Measurements from ENCODE around the gene ARL16.

The ARL16 gene

DNA sequence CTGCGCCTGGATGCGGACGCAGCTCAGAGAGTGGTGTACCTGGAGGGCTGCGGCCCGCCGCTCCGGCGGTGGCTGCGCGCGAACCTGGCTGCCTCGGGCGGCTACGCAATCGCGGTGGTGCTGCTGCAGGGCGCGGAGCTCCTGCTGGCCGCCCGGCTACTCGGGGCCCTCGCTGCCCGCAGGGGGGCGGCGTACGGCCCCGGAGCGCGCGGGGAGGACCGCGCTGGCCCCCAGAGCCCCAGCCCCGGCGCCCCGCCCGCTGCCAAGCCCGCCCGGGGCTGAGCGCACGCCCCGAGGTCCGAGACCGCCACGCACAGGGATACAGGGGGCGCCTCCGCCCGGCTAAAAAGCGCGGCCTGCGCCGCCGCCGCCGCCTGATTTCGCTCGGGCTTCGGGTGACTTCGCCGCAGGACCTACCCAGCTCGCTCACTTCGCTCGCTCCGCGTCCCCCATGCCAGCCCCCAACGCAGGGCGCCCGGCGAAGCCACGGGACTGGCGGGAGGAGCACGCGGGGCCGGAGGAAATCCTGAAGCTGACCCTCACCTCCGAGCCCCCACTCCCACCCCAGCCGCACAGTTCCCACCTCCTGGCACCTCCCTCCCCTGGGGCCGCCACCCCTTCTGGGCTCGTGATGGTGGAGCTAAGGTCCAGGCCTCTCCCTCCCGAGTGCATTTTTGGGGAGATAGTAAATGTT lies 35.4 kb downstream of the ARL16 start:
- no CpG with 5 or more reads among the region's 78 CpGs for WGBS (ENCODE audit: extremely low coverage, insufficient coverage, low lambda C conversion rate)
- no peak overlapping the region for H4K8ac ChIP-seq (ENCODE audit: low read depth, low read length)
- no peak overlapping the region for H4K5ac ChIP-seq (ENCODE audit: low read length)
- no peak for DNase-seq
- H3K79me2 ChIP-seq (ENCODE audit: control insufficient read depth, insufficient read depth, low read length), result no peaks in the 10 kb centered on the region
- no peak overlapping the region for H2BK15ac ChIP-seq (replicated peaks; ENCODE audit: low read depth)
- no peak overlapping the region for H3K27ac ChIP-seq (ENCODE audit: low read depth, low read length)
- peak overlapping the region; percentile 28 for H3K4me2 ChIP-seq (ENCODE audit: low read length)
- H2BK120ac ChIP-seq (ENCODE audit: low read depth, low read length), result no peak overlapping the region
- H3K36me3 ChIP-seq (ENCODE audit: control insufficient read depth, insufficient read depth, low read length), result no peaks in the 10 kb centered on the region
- H3K18ac ChIP-seq (ENCODE audit: low read length), result no peak overlapping the region
- no peak overlapping the region for H3K4ac ChIP-seq (ENCODE audit: low read depth, low read length)
- H2BK5ac ChIP-seq (ENCODE audit: low read length), result no peak overlapping the region
- H3K9ac ChIP-seq (ENCODE audit: low read length), result peak overlapping the region; percentile 53
- H3K56ac ChIP-seq (ENCODE audit: low read length), result peak overlapping the region; percentile 78
- H3K79me1 ChIP-seq (ENCODE audit: low read length), result no peaks in the 10 kb centered on the region
- H3K27me3 ChIP-seq (ENCODE audit: insufficient read depth, low read length, poor library complexity), result peaks cover 5% of the 10 kb centered on the region
- H3K4me3 ChIP-seq (ENCODE audit: low read length), result no peak overlapping the region
- peak overlapping the region; percentile 24 for H3K23ac ChIP-seq (ENCODE audit: low read length)
- H2AK5ac ChIP-seq (ENCODE audit: low read length), result no peak overlapping the region
- peaks cover 1% of the 10 kb centered on the region for H3K4me1 ChIP-seq (ENCODE audit: control insufficient read depth, low read depth, low read length)

DNA sequence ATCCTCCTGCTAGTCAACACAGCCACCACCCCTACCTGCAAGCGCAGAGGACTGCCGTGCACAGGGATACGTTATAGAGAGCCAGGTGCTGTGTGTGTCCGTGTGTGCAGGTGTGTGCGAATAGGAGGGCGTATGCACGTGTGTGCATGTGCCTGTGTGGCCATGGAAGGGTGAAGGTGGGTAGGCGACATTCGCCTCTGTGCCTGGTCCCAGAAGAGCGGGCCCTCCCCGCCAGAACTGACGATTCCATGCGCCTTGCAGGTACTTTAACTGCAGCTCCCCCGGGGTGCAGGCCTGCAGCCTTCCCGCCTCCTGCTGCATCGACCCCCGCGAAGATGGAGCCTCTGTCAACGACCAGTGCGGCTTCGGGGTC lies 36.0 kb downstream of the ARL16 start:
- H3K4me3 ChIP-seq (ENCODE audit: low read length), result no peak overlapping the region
- H3K4me1 ChIP-seq (ENCODE audit: control insufficient read depth, low read depth, low read length), result no peaks in the 10 kb centered on the region
- no CpG with 5 or more reads among the region's 21 CpGs for WGBS (ENCODE audit: extremely low coverage, insufficient coverage, low lambda C conversion rate)
- no peak overlapping the region for H2BK120ac ChIP-seq (ENCODE audit: low read depth, low read length)
- H4K5ac ChIP-seq (ENCODE audit: low read length), result no peak overlapping the region
- H3K9ac ChIP-seq (ENCODE audit: low read length), result no peak overlapping the region
- H3K23ac ChIP-seq (ENCODE audit: low read length), result no peak overlapping the region
- no peak overlapping the region for H2AK5ac ChIP-seq (ENCODE audit: low read length)
- no peaks in the 10 kb centered on the region for H3K79me2 ChIP-seq (ENCODE audit: control insufficient read depth, insufficient read depth, low read length)
- no peaks in the 10 kb centered on the region for H3K36me3 ChIP-seq (ENCODE audit: control insufficient read depth, insufficient read depth, low read length)
- no peak overlapping the region for H4K8ac ChIP-seq (ENCODE audit: low read depth, low read length)
- peaks cover 5% of the 10 kb centered on the region for H3K27me3 ChIP-seq (ENCODE audit: insufficient read depth, low read length, poor library complexity)
- no peak overlapping the region for H3K18ac ChIP-seq (ENCODE audit: low read length)
- no peak overlapping the region for H2BK15ac ChIP-seq (replicated peaks; ENCODE audit: low read depth)
- H3K4me2 ChIP-seq (ENCODE audit: low read length), result peak overlapping the region; percentile 28
- H3K79me1 ChIP-seq (ENCODE audit: low read length), result no peaks in the 10 kb centered on the region
- H2BK5ac ChIP-seq (ENCODE audit: low read length), result no peak overlapping the region
- peak overlapping the region; percentile 35 for H3K56ac ChIP-seq (ENCODE audit: low read length)
- no peak overlapping the region for H3K27ac ChIP-seq (ENCODE audit: low read depth, low read length)
- no peak overlapping the region for H3K4ac ChIP-seq (ENCODE audit: low read depth, low read length)
- DNase-seq, result no peak

DNA sequence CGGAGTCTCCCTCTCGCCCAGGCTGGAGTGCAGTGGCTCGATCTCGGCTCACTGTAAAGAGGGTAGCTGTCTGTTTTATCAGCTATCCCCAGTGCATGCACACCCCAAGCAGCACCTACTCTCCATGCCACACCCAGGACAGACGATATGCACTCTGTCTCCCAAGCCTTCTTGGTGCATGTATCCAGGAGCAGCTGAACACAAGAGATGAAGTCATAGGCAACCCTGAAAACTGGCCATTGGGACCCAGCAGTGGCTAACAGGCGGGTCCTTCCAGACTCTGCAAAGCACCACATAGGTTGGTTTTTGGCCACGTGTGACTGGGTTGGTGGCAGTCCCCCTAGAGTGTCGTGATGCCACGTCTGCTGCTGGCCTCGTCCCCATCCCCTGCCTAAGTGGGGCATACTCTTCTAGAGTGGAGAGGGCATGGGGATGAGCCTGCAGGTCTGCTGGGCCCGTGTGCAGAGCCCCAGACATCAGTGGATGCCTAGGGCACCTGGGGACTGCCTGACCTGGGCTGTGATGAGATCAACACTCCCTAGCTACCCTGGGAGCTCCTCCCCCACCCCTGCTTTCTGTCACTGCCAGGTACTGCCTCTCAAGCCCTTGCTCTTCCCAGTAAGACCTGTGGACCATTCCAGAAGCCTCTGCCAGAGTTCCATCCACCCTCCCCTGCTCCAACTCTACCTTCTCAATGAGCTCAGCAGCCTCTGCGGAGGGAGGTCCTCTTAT lies 36.6 kb downstream of the ARL16 start:
- no peak overlapping the region for H3K9ac ChIP-seq (ENCODE audit: low read length)
- H3K4ac ChIP-seq (ENCODE audit: low read depth, low read length), result no peak overlapping the region
- no peak overlapping the region for H3K4me3 ChIP-seq (ENCODE audit: low read length)
- H3K27ac ChIP-seq (ENCODE audit: low read depth, low read length), result no peak overlapping the region
- DNase-seq, result no peak
- no peak overlapping the region for H4K5ac ChIP-seq (ENCODE audit: low read length)
- no peaks in the 10 kb centered on the region for H3K4me1 ChIP-seq (ENCODE audit: control insufficient read depth, low read depth, low read length)
- no peaks in the 10 kb centered on the region for H3K36me3 ChIP-seq (ENCODE audit: control insufficient read depth, insufficient read depth, low read length)
- WGBS (ENCODE audit: extremely low coverage, insufficient coverage, low lambda C conversion rate), result no CpG with 5 or more reads among the region's 12 CpGs
- H3K27me3 ChIP-seq (ENCODE audit: insufficient read depth, low read length, poor library complexity), result peaks cover 5% of the 10 kb centered on the region
- H3K79me2 ChIP-seq (ENCODE audit: control insufficient read depth, insufficient read depth, low read length), result no peaks in the 10 kb centered on the region
- H3K4me2 ChIP-seq (ENCODE audit: low read length), result no peak overlapping the region
- no peak overlapping the region for H2BK5ac ChIP-seq (ENCODE audit: low read length)
- no peak overlapping the region for H2BK15ac ChIP-seq (replicated peaks; ENCODE audit: low read depth)
- no peak overlapping the region for H3K56ac ChIP-seq (ENCODE audit: low read length)
- no peak overlapping the region for H3K18ac ChIP-seq (ENCODE audit: low read length)
- H4K8ac ChIP-seq (ENCODE audit: low read depth, low read length), result no peak overlapping the region
- no peaks in the 10 kb centered on the region for H3K79me1 ChIP-seq (ENCODE audit: low read length)
- no peak overlapping the region for H2BK120ac ChIP-seq (ENCODE audit: low read depth, low read length)
- no peak overlapping the region for H2AK5ac ChIP-seq (ENCODE audit: low read length)
- no peak overlapping the region for H3K23ac ChIP-seq (ENCODE audit: low read length)

DNA sequence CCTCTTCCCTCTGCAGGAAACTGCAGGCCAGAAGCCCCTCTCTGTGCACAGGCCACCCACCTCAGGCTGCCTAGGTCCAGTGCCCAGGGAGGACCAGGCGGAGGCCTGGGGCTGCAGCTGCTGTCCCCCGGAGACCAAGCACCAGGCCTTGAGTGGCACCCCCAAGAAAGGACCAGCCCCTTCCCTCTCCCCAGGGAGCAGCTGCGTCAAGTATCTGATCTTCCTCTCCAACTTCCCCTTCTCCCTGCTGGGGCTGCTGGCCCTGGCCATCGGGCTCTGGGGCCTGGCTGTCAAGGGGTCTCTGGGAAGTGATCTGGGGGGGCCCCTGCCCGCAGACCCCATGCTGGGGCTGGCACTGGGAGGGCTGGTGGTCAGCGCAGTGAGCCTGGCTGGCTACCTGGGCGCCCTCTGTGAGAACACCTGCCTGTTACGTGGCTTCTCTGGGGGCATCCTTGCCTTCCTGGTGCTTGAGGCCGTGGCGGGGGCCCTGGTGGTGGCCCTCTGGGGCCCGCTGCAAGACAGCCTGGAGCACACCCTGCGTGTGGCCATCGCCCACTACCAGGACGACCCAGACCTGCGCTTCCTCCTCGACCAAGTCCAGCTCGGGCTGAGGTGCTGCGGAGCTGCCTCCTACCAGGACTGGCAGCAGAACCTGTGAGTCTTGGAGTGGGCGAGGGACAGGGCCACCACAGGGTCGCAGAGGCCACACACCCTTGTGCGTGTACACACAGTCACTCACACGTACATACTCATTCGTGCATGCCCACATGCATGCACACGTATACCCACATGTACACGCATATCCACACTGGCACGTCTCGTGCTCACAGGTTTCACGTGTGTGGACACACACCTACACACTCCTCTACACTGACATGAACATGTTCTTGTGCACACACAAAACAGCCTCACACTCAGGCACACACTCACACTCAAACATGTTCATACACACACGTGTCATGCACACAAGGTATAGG lies 38.3 kb downstream of the ARL16 start:
- no peak overlapping the region for H3K56ac ChIP-seq (ENCODE audit: low read length)
- no peak overlapping the region for H2BK5ac ChIP-seq (ENCODE audit: low read length)
- no peak overlapping the region for H3K9ac ChIP-seq (ENCODE audit: low read length)
- peaks cover 5% of the 10 kb centered on the region for H3K27me3 ChIP-seq (ENCODE audit: insufficient read depth, low read length, poor library complexity)
- no peaks in the 10 kb centered on the region for H3K79me1 ChIP-seq (ENCODE audit: low read length)
- no peak overlapping the region for H2AK5ac ChIP-seq (ENCODE audit: low read length)
- DNase-seq, result no peak
- H3K79me2 ChIP-seq (ENCODE audit: control insufficient read depth, insufficient read depth, low read length), result no peaks in the 10 kb centered on the region
- H4K8ac ChIP-seq (ENCODE audit: low read depth, low read length), result no peak overlapping the region
- no peak overlapping the region for H3K23ac ChIP-seq (ENCODE audit: low read length)
- H3K36me3 ChIP-seq (ENCODE audit: control insufficient read depth, insufficient read depth, low read length), result no peaks in the 10 kb centered on the region
- H3K4me1 ChIP-seq (ENCODE audit: control insufficient read depth, low read depth, low read length), result no peaks in the 10 kb centered on the region
- no peak overlapping the region for H3K4ac ChIP-seq (ENCODE audit: low read depth, low read length)
- no peak overlapping the region for H3K18ac ChIP-seq (ENCODE audit: low read length)
- no peak overlapping the region for H4K5ac ChIP-seq (ENCODE audit: low read length)
- no peak overlapping the region for H2BK15ac ChIP-seq (replicated peaks; ENCODE audit: low read depth)
- H2BK120ac ChIP-seq (ENCODE audit: low read depth, low read length), result no peak overlapping the region
- H3K4me2 ChIP-seq (ENCODE audit: low read length), result no peak overlapping the region
- WGBS (ENCODE audit: extremely low coverage, insufficient coverage, low lambda C conversion rate), result no CpG with 5 or more reads among the region's 29 CpGs
- H3K27ac ChIP-seq (ENCODE audit: low read depth, low read length), result no peak overlapping the region
- no peak overlapping the region for H3K4me3 ChIP-seq (ENCODE audit: low read length)

DNA sequence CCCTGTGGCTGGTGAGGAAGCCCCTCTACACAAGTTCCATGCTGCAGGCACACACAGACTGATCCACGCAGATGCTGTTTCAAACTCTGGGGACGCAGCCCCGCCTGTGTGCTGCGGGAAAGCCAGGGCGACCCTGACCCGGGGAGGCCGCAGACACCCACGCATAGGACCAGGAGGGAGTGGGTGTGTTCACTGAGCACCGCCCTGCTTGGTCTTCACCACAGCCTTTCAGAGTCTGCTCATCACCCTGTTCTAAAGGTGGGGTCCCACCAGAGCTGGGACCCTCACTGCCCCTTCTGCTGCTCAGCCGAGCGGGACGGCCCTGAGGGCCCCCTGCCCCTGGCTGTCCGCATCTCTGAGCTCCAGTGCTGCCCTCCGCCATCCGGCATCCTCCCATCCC lies 39.1 kb downstream of the ARL16 start:
- Histone ChIP-seq H4K8ac (ENCODE audit: low read depth, low read length) (no peak overlapping the region), H3K79me2 (ENCODE audit: control insufficient read depth, insufficient read depth, low read length) (no peaks in the 10 kb centered on the region), H3K27ac (ENCODE audit: low read depth, low read length) (no peak overlapping the region), H3K18ac (ENCODE audit: low read length) (no peak overlapping the region), H3K27me3 (ENCODE audit: insufficient read depth, low read length, poor library complexity) (peaks cover 5% of the 10 kb centered on the region), H3K4me1 (ENCODE audit: control insufficient read depth, low read depth, low read length) (no peaks in the 10 kb centered on the region), H3K4ac (ENCODE audit: low read depth, low read length) (no peak overlapping the region), H3K9ac (ENCODE audit: low read length) (no peak overlapping the region), H2BK120ac (ENCODE audit: low read depth, low read length) (no peak overlapping the region), H3K4me2 (ENCODE audit: low read length) (no peak overlapping the region), H3K79me1 (ENCODE audit: low read length) (no peaks in the 10 kb centered on the region), H2BK5ac (ENCODE audit: low read length) (no peak overlapping the region), H4K5ac (ENCODE audit: low read length) (no peak overlapping the region), H2BK15ac (replicated peaks; ENCODE audit: low read depth) (no peak overlapping the region), H3K56ac (ENCODE audit: low read length) (no peak overlapping the region), H3K4me3 (ENCODE audit: low read length) (no peak overlapping the region), H2AK5ac (ENCODE audit: low read length) (no peak overlapping the region), H3K36me3 (ENCODE audit: control insufficient read depth, insufficient read depth, low read length) (no peaks in the 10 kb centered on the region), H3K23ac (ENCODE audit: low read length) (no peak overlapping the region)
- WGBS (ENCODE audit: extremely low coverage, insufficient coverage, low lambda C conversion rate), result no CpG with 5 or more reads among the region's 15 CpGs
- no peak for DNase-seq
